OCI-LY3 (cell line): ENCODE results near the gene MTUS2.

Experiments used
- H2AFZ ChIP-seq: fragments of 200-600, 300-600 bp; shearing (Covaris generic); 2 replicates; pipeline ENCODE4 v1.6.0; 2014; ENCODE audit warnings: antibody characterized with exemption, low read depth, low read length
- H3K27ac ChIP-seq: fragments of 200-600, 300-600 bp; sonication (generic); 2 replicates; pipeline ENCODE4 v1.5.1; 2014; ENCODE audit warnings: mild to moderate bottlenecking, low read length, moderate library complexity, mixed read lengths
- H3K27me3 ChIP-seq: fragments of 200-600, 300-600 bp; sonication (generic); 2 replicates; pipeline ENCODE4 v1.6.1; 2014; ENCODE audit warnings: low read depth, low read length, mixed read lengths
- H3K36me3 ChIP-seq: fragments of 200-600, 300-600 bp; sonication (generic); replicated peaks from 2 replicates; pipeline ENCODE3; 2014; ENCODE audit warnings: low read depth, low read length, mixed read lengths
- H3K4me1 ChIP-seq: fragments of 300-600, 200-600 bp; sonication (generic); 2 replicates; pipeline ENCODE4 v1.6.1; 2014; ENCODE audit warnings: low read length, mixed read lengths
- H3K4me2 ChIP-seq: fragments of 200-600, 300-600 bp; sonication (generic); 2 replicates; pipeline ENCODE4 v1.6.1; 2014; ENCODE audit warnings: low read length, mixed read lengths
- H3K4me3 ChIP-seq: fragments of 300-600, 200-600 bp; sonication (generic); 2 replicates; pipeline ENCODE4 v1.5.1; 2014; ENCODE audit warnings: antibody characterized with exemption, mild to moderate bottlenecking, low read length, moderate library complexity
- H3K79me2 ChIP-seq: fragments of 300-600, 200-600 bp; shearing (Covaris generic); 2 replicates; pipeline ENCODE4 v1.6.1; 2014; ENCODE audit warnings: mild to moderate bottlenecking, low read length, mixed read lengths
- H3K9ac ChIP-seq: fragments of 300-600, 200-600 bp; shearing (Covaris generic); 2 replicates; pipeline ENCODE4 v1.6.0; 2014; ENCODE audit warnings: mild to moderate bottlenecking, low read length, moderate library complexity
- H3K9me3 ChIP-seq: fragments of 200-600, 300-600 bp; shearing (Covaris generic); 2 replicates; pipeline ENCODE4 v1.6.1; 2014; ENCODE audit warnings: low read length, mixed read lengths; ENCODE audit not compliant: insufficient read depth
- H4K20me1 ChIP-seq: fragments of 200-600, 300-600 bp; sonication (generic); 2 replicates; pipeline ENCODE4 v1.6.1; 2016; ENCODE audit warnings: low read length, mixed read lengths; ENCODE audit not compliant: insufficient read depth
- CTCF ChIP-seq: fragments of 200-600, 300-600 bp; sonication (generic); IDR thresholded peaks from 2 replicates; pipeline ENCODE4 v1.5.1; 2014; ENCODE audit warnings: antibody characterized with exemption, low read length, low read depth
- EZH2phosphoT487 ChIP-seq: fragments of 200-600 bp; shearing (Covaris generic); IDR thresholded peaks from 2 replicates; pipeline ENCODE4 v1.6.1; 2018; ENCODE audit warnings: antibody characterized with exemption, mixed run types, low read depth

Gene MTUS2

DNA sequence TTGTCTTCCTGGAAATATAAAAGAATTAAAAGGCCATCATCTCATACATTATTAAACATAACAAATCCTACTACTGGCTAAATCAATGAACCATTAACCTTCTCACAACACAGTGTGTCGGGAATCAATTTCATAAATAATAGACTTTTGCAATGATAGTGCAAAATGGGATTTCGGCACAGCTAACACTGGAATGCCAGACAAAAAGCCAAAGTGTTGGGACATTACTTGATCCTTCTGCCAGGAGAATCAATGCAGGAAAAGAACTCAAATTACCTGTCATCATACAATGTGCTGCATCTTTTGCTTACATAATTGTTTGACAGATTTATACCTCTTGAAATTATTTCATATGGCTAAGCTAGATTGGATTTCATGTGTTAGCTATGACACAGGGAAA lies 334.3 kb downstream of the MTUS2 start:
- TF ChIP-seq EZH2phosphoT487, result no peak
- TF ChIP-seq CTCF, result no peak
- Histone ChIP-seq H2AFZ (no peak overlapping the region), H3K4me1 (no peaks in the 10 kb centered on the region), H3K4me3 (no peak overlapping the region), H3K27me3 (no peaks in the 10 kb centered on the region), H4K20me1 (no peaks in the 10 kb centered on the region), H3K36me3 (no peaks in the 10 kb centered on the region), H3K4me2 (no peak overlapping the region), H3K9me3 (no peaks in the 10 kb centered on the region; the same call in 1 of the 2 replicates), H3K79me2 (no peaks in the 10 kb centered on the region), H3K9ac (no peak overlapping the region), H3K27ac (no peak overlapping the region)

DNA sequence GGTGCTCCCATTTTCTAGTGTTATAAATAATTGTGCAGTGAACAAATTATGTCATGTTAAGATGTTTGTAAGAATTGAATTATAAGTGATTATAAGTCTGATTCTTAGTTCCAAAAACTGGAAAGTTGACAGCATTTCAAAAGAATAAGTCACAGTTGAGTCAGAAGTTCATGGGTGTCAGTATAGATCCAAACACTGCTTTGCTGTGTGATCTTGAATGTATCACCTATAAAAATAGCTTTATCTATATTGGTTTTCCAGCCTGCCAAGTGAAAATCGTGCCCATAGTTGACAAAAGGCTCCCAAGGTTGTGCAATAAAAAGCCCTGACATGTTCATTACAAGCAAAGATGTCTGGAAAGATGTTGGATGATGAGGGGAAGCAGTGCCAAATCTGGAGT lies 336.0 kb downstream of the MTUS2 start:
- Histone ChIP-seq H3K36me3 (no peaks in the 10 kb centered on the region), H3K79me2 (no peaks in the 10 kb centered on the region), H3K27ac (no peak overlapping the region), H3K9ac (no peak overlapping the region), H3K4me2 (no peak overlapping the region), H3K4me1 (no peaks in the 10 kb centered on the region), H3K4me3 (no peak overlapping the region), H2AFZ (no peak overlapping the region), H4K20me1 (no peaks in the 10 kb centered on the region), H3K27me3 (no peaks in the 10 kb centered on the region), H3K9me3 (no peaks in the 10 kb centered on the region; the same call in 1 of the 2 replicates)
- TF ChIP-seq CTCF, result no peak
- no peak for TF ChIP-seq EZH2phosphoT487

DNA sequence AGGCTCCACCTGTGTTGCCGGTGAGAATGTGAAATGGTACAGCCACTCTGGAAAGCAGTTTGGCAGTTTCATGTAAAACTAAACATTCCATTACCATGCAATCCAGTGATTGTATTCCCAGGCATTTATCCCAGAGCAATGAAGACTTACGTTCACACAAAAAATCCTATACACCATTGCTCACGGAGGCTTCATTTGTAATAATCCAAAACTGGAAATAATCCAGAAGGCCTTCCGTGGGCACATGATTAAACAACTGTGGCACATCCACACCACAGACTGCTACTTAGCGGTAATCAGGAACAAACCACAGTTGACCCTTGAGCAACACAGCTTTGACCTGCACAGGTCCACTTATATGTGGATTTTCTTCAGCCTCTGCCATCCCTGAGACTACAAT lies 339.7 kb downstream of the MTUS2 start:
- H3K4me1 ChIP-seq, result peaks cover 5% of the 10 kb centered on the region; the same call in 1 of the 2 replicates
- H2AFZ ChIP-seq, result no peak overlapping the region
- H4K20me1 ChIP-seq, result no peaks in the 10 kb centered on the region
- H3K4me3 ChIP-seq, result no peak overlapping the region
- no peaks in the 10 kb centered on the region for H3K27me3 ChIP-seq
- H3K9ac ChIP-seq, result no peak overlapping the region
- TF ChIP-seq EZH2phosphoT487 (no peak), CTCF (no peak)
- no peak overlapping the region for H3K27ac ChIP-seq
- no peaks in the 10 kb centered on the region for H3K9me3 ChIP-seq
- H3K36me3 ChIP-seq, result no peaks in the 10 kb centered on the region
- no peak overlapping the region for H3K4me2 ChIP-seq
- no peaks in the 10 kb centered on the region for H3K79me2 ChIP-seq

GRCh38 chr13:29160862-29161261 lies 340.7 kb downstream of the MTUS2 start:
- Histone ChIP-seq H3K4me2 (no peak overlapping the region), H3K9me3 (no peaks in the 10 kb centered on the region), H3K36me3 (no peaks in the 10 kb centered on the region), H3K9ac (no peak overlapping the region), H3K27ac (no peak overlapping the region), H3K4me1 (peaks cover 5% of the 10 kb centered on the region; the same call in 1 of the 2 replicates), H3K4me3 (no peak overlapping the region), H3K27me3 (no peaks in the 10 kb centered on the region), H4K20me1 (no peaks in the 10 kb centered on the region), H2AFZ (no peak overlapping the region), H3K79me2 (no peaks in the 10 kb centered on the region)
- no peak for TF ChIP-seq EZH2phosphoT487
- TF ChIP-seq CTCF, result no peak
